ENCODE data around the gene PDSS2. TPM values are rescaled to one million over a fixed set of nuclear protein-coding genes. Genes with fewer than 3 reads are reported as not detected.
A peak's percentile ranks its signal among the peaks of the same experiment; 100 is the strongest.

Gene PDSS2
- total RNA-seq: 19.7 TPM
- long read RNA-seq, transcript PDSS2-202 (8 exons, 3,540 nt): major isoform, 24 of 36 reads
- long read RNA-seq, partial matches to known transcripts: 1 of 36 reads
- long read RNA-seq, other reads (novel, unspliced or antisense): 10 of 36 reads

GRCh38 chr6:107459283-107460082, at the start of gene PDSS2:
PDSS2 (minus strand) TSS chr6:107459564; CDS start chr6:107459285, 279 bp downstream.
- peak; percentile 99 for DNase-seq
- no peaks in the 10 kb centered on the region for H3K9me3 ChIP-seq (replicated peaks)
- H3K27ac ChIP-seq (replicated peaks): peak within 1 kb of the TSS; percentile 95
- H3K36me3 ChIP-seq: no peaks in the 10 kb centered on the region
- peak within 1 kb of the TSS; percentile 88 for H3K4me3 ChIP-seq
- peak; percentile 57 for TF ChIP-seq CTCF (IDR thresholded peaks at IDR 0.05; ENCODE audit: borderline replicate concordance)
- H3K4me1 ChIP-seq: peaks cover 39% of the 10 kb centered on the region
- no peaks in the 10 kb centered on the region for H3K27me3 ChIP-seq (ENCODE audit: low read depth)
- intact Hi-C loops (cut with micrococcal nuclease): no loop called here

GRCh38 chr6:107506145-107506544, 46.8 kb upstream of the PDSS2 start:
- no peak for TF ChIP-seq CTCF (IDR thresholded peaks at IDR 0.05; ENCODE audit: borderline replicate concordance)
- Histone ChIP-seq H3K27ac (replicated peaks) (no peak overlapping the region), H3K4me1 (peaks cover 30% of the 10 kb centered on the region), H3K9me3 (replicated peaks) (no peaks in the 10 kb centered on the region), H3K36me3 (peaks cover 16% of the 10 kb centered on the region), H3K4me3 (no peak overlapping the region), H3K27me3 (ENCODE audit: low read depth) (no peaks in the 10 kb centered on the region)
- DNase-seq: no peak
- intact Hi-C loops (cut with micrococcal nuclease): no loop called here

GRCh38 chr6:107504270-107505026, 45.1 kb upstream of the PDSS2 start:
- Histone ChIP-seq H3K4me3 (no peak overlapping the region), H3K4me1 (peaks cover 23% of the 10 kb centered on the region), H3K36me3 (peaks cover 16% of the 10 kb centered on the region), H3K27me3 (ENCODE audit: low read depth) (no peaks in the 10 kb centered on the region), H3K9me3 (replicated peaks) (no peaks in the 10 kb centered on the region), H3K27ac (replicated peaks) (no peak overlapping the region)
- intact Hi-C loops (cut with micrococcal nuclease): no loop called here
- no peak for TF ChIP-seq CTCF (IDR thresholded peaks at IDR 0.05; ENCODE audit: borderline replicate concordance)
- no peak for DNase-seq

- TF ChIP-seq CTCF (IDR thresholded peaks at IDR 0.05; ENCODE audit: borderline replicate concordance): no peak
- Histone ChIP-seq H3K36me3 (no peaks in the 10 kb centered on the region), H3K4me1 (peaks cover 82% of the 10 kb centered on the region), H3K27me3 (ENCODE audit: low read depth) (no peaks in the 10 kb centered on the region), H3K4me3 (no peak overlapping the region), H3K27ac (replicated peaks) (peak overlapping the region; percentile 88), H3K9me3 (replicated peaks) (no peaks in the 10 kb centered on the region)
- intact Hi-C loops (cut with micrococcal nuclease): no loop called here
- DNase-seq: no peak
Measured at GRCh38 chr6:107496892-107497684, 37.7 kb upstream of the PDSS2 start.

GRCh38 chr6:107495971-107496370, 36.6 kb upstream of the PDSS2 start:
- intact Hi-C loops (cut with micrococcal nuclease): no loop called here
- H3K4me1 ChIP-seq: peaks cover 93% of the 10 kb centered on the region
- no peaks in the 10 kb centered on the region for H3K27me3 ChIP-seq (ENCODE audit: low read depth)
- no peaks in the 10 kb centered on the region for H3K9me3 ChIP-seq (replicated peaks)
- no peak for DNase-seq
- peak overlapping the region; percentile 93 for H3K4me3 ChIP-seq
- no peak for TF ChIP-seq CTCF (IDR thresholded peaks at IDR 0.05; ENCODE audit: borderline replicate concordance)
- H3K27ac ChIP-seq (replicated peaks): peak overlapping the region; percentile 88
- no peaks in the 10 kb centered on the region for H3K36me3 ChIP-seq
